GM18511 (cell line): ENCODE data around the gene ISCA2.
"Not testable (repeated sequence)": the region's sequence is repeated elsewhere in the genome, so short reads cannot be mapped to it uniquely, and the experiment has no call there.

ENCODE experiments used
- ATAC-seq: cut with Tn5 transposase; IDR thresholded peaks from one replicate; pipeline ENCODE4 v1.9.1; 2021; ENCODE audit warnings: mild to moderate bottlenecking, moderate library complexity; ENCODE audit not compliant: unreplicated experiment

ISCA2 gene, protein sequence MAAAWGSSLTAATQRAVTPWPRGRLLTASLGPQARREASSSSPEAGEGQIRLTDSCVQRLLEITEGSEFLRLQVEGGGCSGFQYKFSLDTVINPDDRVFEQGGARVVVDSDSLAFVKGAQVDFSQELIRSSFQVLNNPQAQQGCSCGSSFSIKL

GRCh38 chr14:74493343-74494261 is at the start of gene ISCA2:
Gene ISCA2, plus strand, starts transcription at chr14:74493765. Its CDS starts 10 bp downstream, at chr14:74493775.
- ATAC-seq, result peak; percentile 88

- no peak for ATAC-seq
These were observed 48.7 kb upstream of the ISCA2 start for GRCh38 chr14:74444866-74445265.

DNA sequence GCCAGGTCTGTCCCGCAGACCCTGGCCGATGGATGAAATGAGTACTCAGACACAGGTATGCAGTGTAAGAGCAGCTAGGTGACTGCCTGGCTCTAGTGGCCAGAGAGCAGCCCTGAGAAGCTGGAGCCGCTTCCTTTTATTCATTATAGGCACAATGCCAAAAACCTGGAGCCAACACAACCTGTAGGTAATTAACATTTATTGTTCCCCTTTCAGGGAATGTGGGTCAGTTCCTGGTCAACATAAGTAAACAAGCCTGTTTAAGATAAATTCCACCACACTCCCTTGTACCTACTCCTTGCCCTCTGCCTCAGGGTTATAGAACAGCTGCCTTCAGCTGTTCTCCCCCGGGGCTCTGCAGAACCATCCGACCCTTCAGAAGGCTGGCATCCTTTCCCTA is 39.2 kb upstream of the ISCA2 start:
- not testable (repeated sequence) for ATAC-seq

DNA sequence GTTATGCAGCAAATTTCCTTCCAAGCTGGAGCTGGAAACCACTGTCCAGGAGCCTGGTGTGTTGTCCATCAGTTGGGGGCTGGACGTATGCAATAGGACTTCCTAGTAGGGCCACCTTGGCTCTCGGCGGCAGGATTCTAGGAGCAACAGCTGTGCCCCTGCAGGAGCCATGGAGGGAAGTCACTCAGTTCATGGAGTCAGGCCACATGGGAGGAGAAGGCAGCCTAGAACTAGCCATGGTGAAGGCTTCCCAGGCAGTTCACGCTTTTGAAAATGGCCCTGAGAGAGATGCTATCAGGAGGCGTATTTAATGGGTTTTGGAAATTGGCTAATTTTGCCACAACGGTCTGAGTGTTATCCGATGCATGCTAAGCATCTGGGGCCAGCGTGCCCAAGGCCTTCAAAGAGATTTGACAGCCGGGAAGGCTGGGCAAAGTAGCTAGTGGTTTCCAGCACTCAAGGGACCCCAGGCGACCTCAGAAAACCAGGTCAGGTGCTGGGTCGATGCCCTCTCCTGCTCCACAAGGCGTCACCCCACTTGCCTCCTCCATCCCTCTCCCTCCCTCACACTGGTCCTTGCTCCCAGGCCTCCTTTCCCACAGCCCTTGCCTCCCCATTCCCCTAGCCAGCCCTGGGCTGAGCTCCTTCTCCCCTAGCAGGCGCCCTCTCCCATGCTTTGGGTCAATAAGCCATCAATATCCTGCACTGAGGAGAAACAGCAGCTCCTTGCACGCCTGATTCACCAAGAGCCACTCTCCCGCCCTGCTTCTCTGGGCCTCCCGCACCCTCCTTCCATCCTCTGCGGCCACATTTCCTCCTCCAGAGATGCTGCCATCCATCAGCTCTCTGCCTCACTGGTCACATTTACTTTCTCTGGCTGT is 36.6 kb upstream of the ISCA2 start:
- ATAC-seq, result no peak

DNA sequence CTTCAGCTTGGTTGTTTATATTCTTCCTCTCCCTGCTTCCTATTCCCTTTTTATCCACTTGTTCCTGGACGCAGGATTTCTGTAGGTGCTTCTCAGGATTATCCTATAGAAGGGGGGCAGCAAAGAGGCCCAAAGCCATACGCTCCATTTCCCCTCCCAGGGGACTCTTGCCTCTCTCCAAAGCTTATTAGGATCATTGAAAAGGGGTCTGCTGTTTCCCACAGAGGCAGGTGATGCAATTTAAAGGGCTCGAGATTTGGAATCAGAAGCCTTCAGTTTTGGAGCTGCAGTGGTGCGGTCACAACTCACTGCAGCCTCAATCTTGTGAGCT is 36.0 kb upstream of the ISCA2 start:
- ATAC-seq, result no peak

- no peak for ATAC-seq
These were observed 34.1 kb upstream of the ISCA2 start for GRCh38 chr14:74459289-74459946.

DNA sequence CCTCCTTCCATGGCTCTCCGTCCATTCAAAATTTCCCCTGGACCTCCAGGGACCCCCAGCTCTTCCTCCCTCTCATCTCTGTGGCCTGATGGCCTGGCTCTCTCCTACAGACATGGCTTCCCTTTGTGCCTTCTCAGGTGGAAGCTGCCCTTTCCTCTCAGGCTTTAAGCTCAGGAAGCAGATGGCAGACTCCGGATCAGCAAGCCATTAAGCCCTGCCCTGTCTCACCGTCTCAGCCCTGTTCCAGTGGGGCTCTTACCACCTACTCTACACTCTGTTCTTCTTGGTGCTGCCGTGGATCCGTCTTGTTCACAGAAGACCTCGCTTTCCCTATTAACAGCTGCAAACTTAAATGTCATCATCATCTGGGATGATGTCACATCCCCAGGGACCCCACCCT is 33.6 kb upstream of the ISCA2 start:
- ATAC-seq, result no peak

GRCh38 chr14:74462993-74463392 is 30.6 kb upstream of the ISCA2 start:
- ATAC-seq, result no peak

- ATAC-seq, result no peak
These were observed 29.9 kb upstream of the ISCA2 start for GRCh38 chr14:74463697-74464096.

- ATAC-seq, result no peak
These were observed 28.8 kb upstream of the ISCA2 start for GRCh38 chr14:74464785-74465184.

GRCh38 chr14:74465335-74465734 is 28.2 kb upstream of the ISCA2 start:
- ATAC-seq, result no peak

DNA sequence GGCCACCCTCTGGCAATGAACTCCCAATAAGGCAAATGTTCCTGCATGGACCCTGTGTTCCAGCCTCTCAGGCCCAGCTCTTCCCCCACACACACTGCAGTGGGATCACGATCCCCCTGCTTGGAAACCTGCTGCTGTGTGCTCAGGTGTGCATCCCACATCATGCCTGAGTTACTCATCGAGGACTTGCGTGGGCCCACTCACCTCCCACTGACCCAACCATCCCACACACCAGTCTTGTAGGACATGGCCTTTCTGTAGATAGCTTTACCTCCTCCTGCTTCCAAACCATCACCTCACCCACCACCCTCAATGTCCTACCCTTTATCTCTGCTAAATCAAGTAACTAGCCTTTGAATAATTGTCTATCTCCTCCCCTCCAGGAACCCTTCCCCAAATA is 25.1 kb upstream of the ISCA2 start:
- ATAC-seq, result no peak

- no peak for ATAC-seq
These were observed 23.7 kb upstream of the ISCA2 start for GRCh38 chr14:74469548-74470518.

DNA sequence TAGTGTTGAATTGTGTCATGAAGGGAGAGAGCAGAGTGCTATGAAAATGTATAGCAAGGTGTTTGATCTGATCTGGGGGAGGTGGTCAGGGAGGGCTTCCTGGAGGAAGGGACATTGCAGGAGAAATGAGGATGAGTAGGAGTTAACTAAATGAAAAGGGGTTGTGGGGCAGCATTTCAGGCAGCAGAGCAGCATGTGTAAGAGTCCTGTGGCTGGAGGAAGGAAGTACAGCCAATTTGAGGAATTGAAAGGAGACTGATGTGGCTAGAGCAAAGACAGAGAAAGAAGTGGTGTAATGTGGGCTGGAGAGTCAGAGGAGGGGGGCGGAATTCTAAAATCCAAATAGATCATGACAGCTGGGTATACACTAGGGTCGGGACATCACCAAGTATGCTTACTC is 21.0 kb upstream of the ISCA2 start:
- ATAC-seq, result no peak

DNA sequence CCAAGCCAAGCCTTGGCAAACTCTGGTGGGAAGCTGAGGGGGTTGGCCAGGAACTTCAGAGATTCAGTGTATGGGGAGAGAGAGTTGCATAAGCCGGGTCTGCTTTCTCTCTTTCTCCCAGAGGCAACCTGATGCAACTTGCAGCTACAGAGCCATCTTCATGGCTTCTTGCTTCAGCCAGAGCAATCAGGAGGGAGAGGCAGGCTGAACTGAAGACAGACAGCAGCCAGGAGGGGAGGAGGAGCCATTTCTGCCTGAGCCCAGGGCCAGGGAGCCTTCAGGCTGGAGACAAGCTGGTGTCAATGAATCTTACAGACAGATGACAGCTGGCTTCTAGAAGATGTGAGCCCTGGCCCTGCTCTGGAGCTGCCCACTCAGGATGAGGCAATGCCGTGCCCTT is 19.2 kb upstream of the ISCA2 start:
- no peak for ATAC-seq

GRCh38 chr14:74475678-74476077 is 17.9 kb upstream of the ISCA2 start:
- ATAC-seq, result no peak

GRCh38 chr14:74476107-74476506 is 17.5 kb upstream of the ISCA2 start:
- ATAC-seq, result no peak

DNA sequence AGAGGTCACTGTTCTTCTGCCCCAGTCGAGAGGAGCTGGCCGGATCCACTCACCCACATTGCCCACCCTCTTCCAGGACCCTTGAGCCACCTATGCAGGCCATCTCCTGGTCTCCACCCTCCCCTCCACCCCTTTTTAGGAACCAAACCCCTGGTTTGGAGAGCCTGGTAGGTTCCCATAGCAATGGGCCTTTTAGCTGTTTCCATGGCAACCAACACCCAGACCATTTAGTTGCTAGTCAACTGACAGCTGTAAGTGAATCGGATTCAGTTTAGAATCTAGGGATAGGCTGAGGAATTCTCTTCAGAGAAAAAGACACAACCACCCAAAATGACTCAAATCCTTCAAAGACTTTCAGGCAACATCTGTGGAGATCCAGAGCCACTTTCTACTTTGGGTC is 17.0 kb upstream of the ISCA2 start:
- no peak for ATAC-seq

DNA sequence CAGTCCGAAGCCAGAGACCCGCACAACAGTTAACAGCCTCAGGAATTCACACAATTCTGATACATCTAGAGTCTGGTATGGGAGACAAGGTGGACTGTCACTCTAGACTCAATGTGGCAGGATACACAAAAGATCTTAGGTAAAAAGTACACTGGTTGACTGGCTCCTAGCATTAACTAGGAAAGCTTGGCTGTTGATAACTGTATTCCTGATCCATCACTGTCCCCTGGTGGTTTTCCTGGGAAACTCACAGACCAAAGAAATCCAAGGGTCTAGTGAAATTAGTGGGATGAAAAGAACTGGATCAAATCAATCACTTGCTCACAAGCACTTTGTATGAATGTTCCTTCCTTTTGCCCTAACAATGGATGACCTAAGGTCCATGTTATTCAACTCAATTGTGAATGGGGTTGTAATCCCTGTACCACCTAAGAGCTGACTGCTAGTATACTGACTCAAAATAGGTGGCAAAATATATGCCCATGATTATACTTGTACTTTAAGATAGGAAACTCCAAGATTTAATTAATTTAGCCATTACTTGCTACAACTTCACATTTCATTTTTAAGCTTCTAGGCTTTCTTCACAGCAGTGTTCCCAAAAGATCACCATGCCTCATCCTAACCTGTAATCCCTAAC is 14.4 kb upstream of the ISCA2 start:
- ATAC-seq, result no peak
